Heart left ventricle (tissue), 16 donors: ENCODE results near the gene NFIC. TPM values are rescaled to one million over a fixed set of nuclear protein-coding genes. Genes with fewer than 3 reads are reported as not detected.

Experiments used
- ATAC-seq, 4 donors: fragments of 200-7000 bp; cut with Tn5 transposase; one replicate each; pipeline ENCODE4 v1.9.1; 2020 to 2022; ENCODE audit warnings: moderate library complexity in 4 of 4, mild to moderate bottlenecking in 3 of 4, moderate number of reproducible peaks in 1 of 4
- DNase-seq, 5 donors: peaks; one replicate each; pipeline ENCODE4 v3.0.0-alpha.2; 2020
- H3K27ac ChIP-seq, 12 donors: fragments of 200-600 bp; sonication (generic) in 4 of 12; one replicate each; pipeline versions ENCODE4 v1.5.0 to v1.8.0; 2016 to 2022; ENCODE audit warnings: mild to moderate bottlenecking in 2 of 12
- H3K27me3 ChIP-seq, 9 donors: fragments of 200-600 bp; sonication (generic) in 2 of 9; one replicate each; pipeline versions ENCODE4 v1.5.1 to v1.8.0; 2016 to 2022; ENCODE audit warnings: mild to moderate bottlenecking in 3 of 9
- H3K36me3 ChIP-seq, 9 donors: fragments of 200-600 bp; sonication (generic) in 2 of 9; one replicate each; pipeline versions ENCODE4 v1.5.0 to v1.8.0; 2018 to 2022; ENCODE audit warnings: mild to moderate bottlenecking in 2 of 9
- H3K4me1 ChIP-seq, 12 donors: fragments of 200-600 bp; sonication (generic) in 4 of 12; one replicate each; pipeline versions ENCODE4 v1.5.0 to v1.8.0; 2016 to 2022; ENCODE audit warnings: mild to moderate bottlenecking in 3 of 12
- H3K4me3 ChIP-seq, 12 donors: fragments of 200-600 bp; sonication (generic) in 4 of 12; one replicate each; pipeline versions ENCODE4 v1.5.0 to v1.8.0; 2017 to 2022; ENCODE audit warnings: mild to moderate bottlenecking in 9 of 12, moderate library complexity in 4 of 12
- H3K9me3 ChIP-seq, 12 donors: fragments of 200-600 bp; sonication (generic) in 4 of 12; one replicate each; pipeline versions ENCODE4 v1.5.0 to v1.8.0; 2016 to 2022; ENCODE audit warnings: mild to moderate bottlenecking in 1 of 12
- POLR2A ChIP-seq, 2 donors: fragments of 450-650 bp; IDR thresholded peaks; one replicate each; pipeline ENCODE4 v1.6.1; 2017; ENCODE audit warnings: antibody characterized with exemption in 2 of 2, mild to moderate bottlenecking in 2 of 2, moderate library complexity in 2 of 2
- WGBS, 4 donors: extraction: QIAGEN DNeasy Blood & Tissue Kit in 2 of 4; methylation state at CpG; one replicate each; pipeline versions ENCODE4 v1.1.5 to v1.1.7; 2013 to 2018; 5-methylcytosine and 5-hydroxymethylcytosine counted together
- intact Hi-C, 10 donors: fragments of 100-400 bp; cut with DNase I; formaldehyde crosslinking; loops; one replicate each; pipeline versions ENCODE4 v1.11.1 to v1.14.2; 2022
- polyA plus RNA-seq, 2 donors: library from polyadenylated mRNA; stranded (reverse); fragments of 200-250 nt; gene quantifications; one replicate each; pipeline ENCODE4 v1.2.3, GENCODE V29; 2013
- total RNA-seq, 9 donors: library from RNA; depleted of rRNA in 2 of 9; stranded (reverse); fragments of >200 nt in 2 of 9; fragmentation: NEBNext Ultra II Directional in 3 of 9; extraction: Animal tissue kit (Norgen Biotek cat#: 25700) in 3 of 9; gene quantifications; one replicate each; pipeline versions ENCODE4 v1.1.0 to v1.2.4, GENCODE V29; 2016 to 2023
- TF ChIP-seq, protein P1 (sequence below), 12 donors: fragments of 200-600 bp; sonication (generic) in 4 of 12; IDR thresholded peaks; one replicate each; pipeline versions ENCODE4 v1.5.0 to v1.8.0; 2018 to 2022; ENCODE audit warnings: antibody characterized with exemption in 12 of 12, mild to moderate bottlenecking in 5 of 12
- donor health status: ischemic (EF 13 %, LVEDD 7.1; RV severe dilation, severe dysfunction).
- donor health status: healthy with polysubstance abuse.
- donor health status: DM: no; HTN: yes; CAD: no.
- donor health status: DM: no; HTN: no; CAD: no.
- donor health status: ischemic (EF 25% LVEDD 6.9; RV normal size, moderate dysfunction).
- donor health status: ischemic (EF 25% LVEDD 5.7; RV mildly dilated, moderate dysfunction).
- donor health status: healthy.
- donor health status: DM: yes; HTN: yes; CAD: no.
- donor health status: ischemic (EF 35%, LVEDD 5.7; RV mildly dilated, moderate dysfunction).
- donor health status: nonischemic (EF 11% LVEDD 7.7; RV severe dilation, severe dysfunction).
- donor health status: DM: yes; HTN: yes; CAD: no.
- donor health status: PGD.
- donor health status: ischemic (EF 29% LVEDD 5.4; RV normal size, mild dysfunction).
- donor health status: nonischemic (EF 23%, LVEDD 6.1; RV moderate dilation, normal function).

The NFIC gene
- total and polyA plus RNA-seq, 11 donors = 107 to 267 (median 159) TPM

DNA sequence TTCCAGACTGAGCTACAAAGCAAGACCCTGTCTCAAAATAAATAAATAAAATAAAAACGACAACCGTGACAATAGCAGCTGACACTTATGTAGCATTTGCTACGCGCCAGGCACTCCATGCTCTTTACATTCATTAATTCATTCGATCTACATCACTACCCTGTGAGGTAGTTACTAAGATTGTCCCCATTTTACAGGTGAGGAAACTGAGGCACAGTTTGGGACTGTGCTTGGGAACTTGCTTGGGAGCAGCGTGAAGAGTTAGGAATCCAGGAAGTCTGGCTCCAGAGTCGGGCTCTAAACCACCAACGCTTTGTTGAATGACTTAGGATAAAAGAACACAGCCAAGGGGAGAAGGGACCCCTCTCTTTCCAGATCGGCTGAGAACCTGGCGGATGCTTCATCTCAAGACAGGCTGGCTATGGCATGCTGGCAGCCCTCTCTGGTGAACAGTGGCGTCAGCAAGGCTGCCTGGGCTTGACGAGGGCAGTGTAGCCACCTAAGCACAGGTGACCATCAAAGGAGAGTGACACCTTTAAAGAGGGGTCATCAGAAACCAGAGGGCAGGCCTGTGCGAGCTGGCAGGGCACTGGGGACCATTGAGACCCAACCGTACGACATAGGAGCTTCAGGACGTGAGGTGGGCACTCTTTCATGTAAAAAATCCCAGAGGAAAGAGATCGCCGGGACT, 133.5 kb downstream of the NFIC start:
- intact Hi-C loops = no loop called here
- ATAC-seq (peak in 2 of 4 donors; percentile 6 to 16), DNase-seq (no peak)
- TF ChIP-seq, protein P1, sequence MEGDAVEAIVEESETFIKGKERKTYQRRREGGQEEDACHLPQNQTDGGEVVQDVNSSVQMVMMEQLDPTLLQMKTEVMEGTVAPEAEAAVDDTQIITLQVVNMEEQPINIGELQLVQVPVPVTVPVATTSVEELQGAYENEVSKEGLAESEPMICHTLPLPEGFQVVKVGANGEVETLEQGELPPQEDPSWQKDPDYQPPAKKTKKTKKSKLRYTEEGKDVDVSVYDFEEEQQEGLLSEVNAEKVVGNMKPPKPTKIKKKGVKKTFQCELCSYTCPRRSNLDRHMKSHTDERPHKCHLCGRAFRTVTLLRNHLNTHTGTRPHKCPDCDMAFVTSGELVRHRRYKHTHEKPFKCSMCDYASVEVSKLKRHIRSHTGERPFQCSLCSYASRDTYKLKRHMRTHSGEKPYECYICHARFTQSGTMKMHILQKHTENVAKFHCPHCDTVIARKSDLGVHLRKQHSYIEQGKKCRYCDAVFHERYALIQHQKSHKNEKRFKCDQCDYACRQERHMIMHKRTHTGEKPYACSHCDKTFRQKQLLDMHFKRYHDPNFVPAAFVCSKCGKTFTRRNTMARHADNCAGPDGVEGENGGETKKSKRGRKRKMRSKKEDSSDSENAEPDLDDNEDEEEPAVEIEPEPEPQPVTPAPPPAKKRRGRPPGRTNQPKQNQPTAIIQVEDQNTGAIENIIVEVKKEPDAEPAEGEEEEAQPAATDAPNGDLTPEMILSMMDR (IDR thresholded peaks at IDR 0.05) = no peak
- TF ChIP-seq POLR2A (IDR thresholded peaks at IDR 0.05) = no peak
- Histone ChIP-seq H3K4me3 (peak overlapping the region; percentile 67 to 99 (median 92)), H3K36me3 (peaks cover 0 to 21% (median 18%) of the 10 kb centered on the region in 9 donors), H3K27me3 (no peaks in the 10 kb centered on the region), H3K4me1 (peaks cover 0 to 20% (median 13%) of the 10 kb centered on the region in 12 donors), H3K9me3 (no peaks in the 10 kb centered on the region), H3K27ac (peak overlapping the region; percentile 84 to 98 (median 95))
- 23 to 32% (median 24%) methylated on average over 16 to 18 of the region's 18 CpGs for WGBS, 4 donors

DNA sequence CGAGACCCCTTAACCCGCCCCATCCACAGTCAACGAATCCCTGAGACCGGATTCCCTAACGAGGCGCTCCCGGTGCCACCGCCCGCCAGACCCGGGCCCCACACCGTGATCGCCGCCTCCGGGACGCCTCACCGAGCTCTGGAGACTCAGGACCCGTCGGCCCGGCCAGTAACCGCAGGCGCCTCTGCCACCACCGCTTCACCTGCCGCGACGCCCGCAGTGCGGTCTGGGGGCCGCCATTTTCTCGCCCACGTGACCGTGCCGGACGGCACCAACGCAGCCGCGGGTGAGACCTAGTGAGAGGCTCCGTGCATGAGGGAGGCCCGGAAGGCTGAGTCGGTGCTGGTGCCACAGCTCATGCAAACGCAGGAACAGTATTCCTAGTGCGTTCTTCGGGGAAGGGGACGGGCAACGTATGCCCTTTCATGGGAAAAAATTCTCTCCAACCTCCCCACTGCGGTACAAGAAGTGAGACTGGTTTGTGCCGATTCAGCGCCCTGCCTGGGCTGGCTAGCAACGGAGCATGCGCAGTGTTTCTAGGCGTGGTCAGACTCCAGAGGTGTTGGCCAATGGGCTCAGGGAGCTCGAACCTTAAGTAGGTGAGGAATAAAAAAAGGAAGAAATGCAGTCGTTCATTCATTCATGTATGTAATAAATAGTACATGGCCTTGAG, 134.2 kb downstream of the NFIC start, which contains the start of gene DOHH:
DOHH (minus strand) TSS at position 246 of the 673 bp plus-strand sequence. CDS start 3,860 bp downstream, outside the sequence.
- H3K27me3 ChIP-seq = no peaks in the 10 kb centered on the region
- H3K9me3 ChIP-seq = no peaks in the 10 kb centered on the region
- 0% methylated on average over 46 to 52 of the region's 52 CpGs for WGBS, 4 donors
- peak within 1 kb of the TSS; percentile 67 to 99 (median 92) for H3K4me3 ChIP-seq
- H3K27ac ChIP-seq = peak within 1 kb of the TSS; percentile 84 to 98 (median 95)
- H3K36me3 ChIP-seq = peaks cover 0 to 14% (median 11%) of the 10 kb centered on the region in 9 donors
- intact Hi-C loops = no loop called here
- DNase-seq (peak; percentile 95 to 97 (median 96)), ATAC-seq (peak; percentile 93 to 97 (median 94))
- TF ChIP-seq, protein P1 (IDR thresholded peaks at IDR 0.05) = no peak
- peaks cover 0 to 27% (median 15%) of the 10 kb centered on the region in 12 donors for H3K4me1 ChIP-seq

DNA sequence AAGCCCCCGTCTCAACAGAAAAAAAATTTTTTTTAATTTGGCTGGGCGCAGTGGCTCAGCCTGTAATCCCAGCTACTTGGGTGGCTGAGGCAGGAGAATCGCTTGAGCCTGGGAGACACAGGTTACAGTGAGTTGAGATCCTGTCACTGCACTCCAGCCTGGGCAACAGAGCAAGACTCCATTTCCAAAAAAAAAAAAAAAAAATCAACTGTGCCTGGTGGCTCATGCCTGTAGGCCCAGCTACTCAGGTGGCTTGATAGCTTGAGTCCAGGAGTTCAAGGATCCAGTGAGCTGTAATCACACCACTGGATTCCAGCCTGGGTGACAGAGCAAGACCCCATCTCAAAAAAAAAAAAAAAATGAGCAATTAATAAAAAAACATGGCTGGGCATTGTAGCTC, 135.4 kb downstream of the NFIC start:
- ATAC-seq = no peak
- intact Hi-C loops = no loop called here
- WGBS, 4 donors = 85 to 92% (median 87%) methylated on average over 3 of the region's 3 CpGs
- DNase-seq = no peak
- Histone ChIP-seq H3K36me3 (peaks cover 0 to 4% (median 0%) of the 10 kb centered on the region in 9 donors), H3K4me3 (no peak overlapping the region), H3K4me1 (peaks cover 0 to 28% (median 15%) of the 10 kb centered on the region in 12 donors), H3K9me3 (no peaks in the 10 kb centered on the region), H3K27ac (no peak overlapping the region), H3K27me3 (no peaks in the 10 kb centered on the region)
- TF ChIP-seq, protein P1 (IDR thresholded peaks at IDR 0.05) = no peak
- TF ChIP-seq POLR2A (IDR thresholded peaks at IDR 0.05) = no peak

DNA sequence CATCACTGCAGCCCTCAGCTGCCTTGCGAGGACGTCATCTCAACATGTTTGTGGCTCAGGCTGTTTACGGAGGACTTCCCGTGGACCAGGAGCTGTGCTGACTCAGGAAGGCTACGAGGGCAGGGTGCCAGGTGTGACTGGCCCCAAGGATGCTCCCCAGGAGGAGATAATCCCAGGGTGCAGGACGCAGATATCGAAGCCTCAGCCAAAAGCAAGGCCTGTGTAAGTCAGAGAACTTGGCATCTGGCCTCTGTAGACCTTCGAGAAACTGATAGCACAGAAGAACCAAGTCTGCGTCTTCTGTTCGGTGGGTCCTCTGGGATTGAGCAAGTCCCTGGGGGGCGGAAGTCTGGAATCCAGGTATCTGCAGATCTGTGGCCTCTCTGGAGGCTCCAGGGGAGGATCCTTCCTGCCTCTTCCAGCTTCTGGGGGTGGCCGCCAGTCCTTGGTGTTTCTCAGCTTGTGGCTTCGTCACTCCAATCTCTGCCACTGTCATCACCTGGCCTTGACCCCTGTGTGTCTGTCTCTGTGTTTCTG, 136.7 kb downstream of the NFIC start:
- Histone ChIP-seq H3K27me3 (no peaks in the 10 kb centered on the region), H3K27ac (no peak overlapping the region), H3K4me3 (no peak overlapping the region), H3K36me3 (no peaks in the 10 kb centered on the region), H3K4me1 (peaks cover 4 to 40% (median 26%) of the 10 kb centered on the region in 12 donors), H3K9me3 (no peaks in the 10 kb centered on the region)
- WGBS, 4 donors = 73 to 78% (median 74%) methylated on average over 11 to 13 of the region's 13 CpGs
- no peak for ATAC-seq
- TF ChIP-seq, protein P1 (IDR thresholded peaks at IDR 0.05) = no peak
- TF ChIP-seq POLR2A (IDR thresholded peaks at IDR 0.05) = no peak
- no peak for DNase-seq
- intact Hi-C loops = no loop called here
